HUES48 (cell line): ENCODE data around the gene CDCA7L.
"Not testable (repeated sequence)": the region's sequence is repeated elsewhere in the genome, so short reads cannot be mapped to it uniquely, and the experiment has no call there.

Experiments used
- H3K27ac ChIP-seq: one replicate; pipeline ENCODE4 v1.7.0; 2013; ENCODE audit warnings: low read depth, low read length, inconsistent platforms
- H3K27me3 ChIP-seq: 2 replicates; pipeline ENCODE4 v1.6.1; 2013; ENCODE audit warnings: mild to moderate bottlenecking, low read length; ENCODE audit not compliant: control insufficient read depth, insufficient read depth
- H3K36me3 ChIP-seq: 2 replicates; pipeline ENCODE4 v1.6.1; 2013; ENCODE audit warnings: low read length; ENCODE audit not compliant: control insufficient read depth, insufficient read depth
- H3K4me1 ChIP-seq: 2 replicates; pipeline ENCODE4 v1.6.1; 2013; ENCODE audit warnings: mild to moderate bottlenecking, low read length; ENCODE audit not compliant: control insufficient read depth, insufficient read depth
- H3K4me3 ChIP-seq: 2 replicates; pipeline ENCODE4 v1.5.1; 2013; ENCODE audit warnings: mild to moderate bottlenecking, low read depth, low read length
- H3K9ac ChIP-seq: 2 replicates; pipeline ENCODE4 v1.6.1; 2013; ENCODE audit warnings: mild to moderate bottlenecking, low read depth, low read length, moderate library complexity
- H3K9me3 ChIP-seq: 2 replicates; pipeline ENCODE4 v1.6.1; 2013; ENCODE audit warnings: low read length; ENCODE audit not compliant: control insufficient read depth, insufficient read depth

CDCA7L gene

DNA sequence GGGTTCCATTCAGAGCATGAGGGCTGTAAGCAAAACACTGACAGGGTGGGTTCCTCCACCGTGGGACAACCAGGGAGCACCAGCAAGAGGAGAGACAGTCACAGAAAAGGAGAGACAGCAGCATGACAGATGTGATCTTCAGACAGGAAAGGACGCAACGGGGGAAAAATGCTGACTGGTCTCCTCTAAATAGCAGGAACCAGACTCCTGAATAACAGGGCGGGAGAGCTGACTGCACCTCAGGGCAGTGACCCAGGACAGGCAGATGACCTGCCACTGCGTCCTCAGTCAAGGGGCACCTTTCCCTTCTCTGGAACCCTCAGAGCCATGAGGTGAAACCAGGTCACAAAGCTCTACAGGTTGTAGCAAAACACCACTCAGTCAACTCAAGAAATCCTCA lies 37.0 kb downstream of the CDCA7L start:
- Histone ChIP-seq H3K36me3 (peaks cover 80% of the 10 kb centered on the region), H3K9ac (no peak overlapping the region), H3K4me1 (no peaks in the 10 kb centered on the region), H3K9me3 (no peaks in the 10 kb centered on the region), H3K27me3 (no peaks in the 10 kb centered on the region), H3K27ac (no peak overlapping the region), H3K4me3 (no peak overlapping the region)

DNA sequence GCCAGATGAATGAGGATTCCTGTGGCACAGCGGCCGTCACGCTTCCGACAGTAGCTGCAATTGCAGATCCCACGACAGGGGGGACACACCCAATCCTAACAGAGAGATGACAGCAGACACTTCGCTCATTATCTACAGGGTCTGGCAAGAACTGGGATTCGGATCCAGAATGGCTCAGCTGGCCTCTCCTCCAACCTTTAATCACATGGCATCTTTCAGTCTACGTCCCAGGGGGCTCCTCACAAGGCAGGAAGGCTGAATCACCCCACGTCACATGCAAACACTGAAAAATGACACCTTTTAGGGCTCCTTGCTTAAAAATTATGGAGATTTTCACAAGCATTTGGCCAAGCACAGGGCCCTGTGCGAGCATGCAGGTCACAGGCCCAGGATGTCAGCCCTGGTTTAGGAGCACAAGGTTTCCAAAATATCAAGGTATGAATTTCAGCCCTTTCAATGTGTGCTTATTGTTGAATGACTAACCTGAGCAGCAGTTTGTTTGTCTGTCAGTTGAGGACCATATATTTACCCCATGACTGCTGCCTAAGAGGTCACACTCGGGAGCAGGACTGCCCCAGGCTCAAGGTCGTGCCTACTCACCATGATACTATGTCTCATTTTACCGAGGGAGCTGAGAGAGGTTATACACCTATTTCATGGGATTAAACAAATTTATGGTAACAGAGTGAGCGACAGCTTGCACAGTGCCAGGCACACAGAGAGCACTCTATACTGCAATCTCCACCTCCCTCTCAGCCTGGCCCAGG lies 42.5 kb downstream of the CDCA7L start:
- Histone ChIP-seq H3K27me3 (no peaks in the 10 kb centered on the region), H3K9ac (no peak overlapping the region), H3K4me1 (no peaks in the 10 kb centered on the region), H3K9me3 (no peaks in the 10 kb centered on the region), H3K36me3 (peaks cover 100% of the 10 kb centered on the region), H3K27ac (no peak overlapping the region), H3K4me3 (no peak overlapping the region)

DNA sequence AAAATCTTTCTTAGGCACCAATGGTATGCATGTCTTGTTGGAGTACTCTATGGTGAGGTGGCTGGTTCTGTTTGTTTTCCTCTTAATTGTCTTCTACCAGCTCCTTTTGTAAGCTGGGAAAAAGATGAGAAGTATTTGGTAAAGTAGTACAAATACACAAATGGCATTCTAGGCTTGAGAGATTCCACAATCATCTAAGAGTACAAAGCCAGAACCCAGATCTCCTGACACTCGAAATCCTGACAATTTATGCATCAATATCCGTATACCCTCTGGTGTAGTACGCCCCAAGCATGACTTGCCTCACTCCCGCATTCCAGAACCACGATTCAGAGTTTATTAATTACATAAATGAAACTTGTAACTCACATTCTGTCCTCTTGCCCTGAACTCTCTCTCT lies 43.5 kb downstream of the CDCA7L start:
- no peak overlapping the region for H3K9ac ChIP-seq
- H3K27me3 ChIP-seq = no peaks in the 10 kb centered on the region
- H3K9me3 ChIP-seq = no peaks in the 10 kb centered on the region
- H3K4me3 ChIP-seq = no peak overlapping the region
- no peaks in the 10 kb centered on the region for H3K4me1 ChIP-seq
- H3K27ac ChIP-seq = no peak overlapping the region
- H3K36me3 ChIP-seq = peaks cover 98% of the 10 kb centered on the region

DNA sequence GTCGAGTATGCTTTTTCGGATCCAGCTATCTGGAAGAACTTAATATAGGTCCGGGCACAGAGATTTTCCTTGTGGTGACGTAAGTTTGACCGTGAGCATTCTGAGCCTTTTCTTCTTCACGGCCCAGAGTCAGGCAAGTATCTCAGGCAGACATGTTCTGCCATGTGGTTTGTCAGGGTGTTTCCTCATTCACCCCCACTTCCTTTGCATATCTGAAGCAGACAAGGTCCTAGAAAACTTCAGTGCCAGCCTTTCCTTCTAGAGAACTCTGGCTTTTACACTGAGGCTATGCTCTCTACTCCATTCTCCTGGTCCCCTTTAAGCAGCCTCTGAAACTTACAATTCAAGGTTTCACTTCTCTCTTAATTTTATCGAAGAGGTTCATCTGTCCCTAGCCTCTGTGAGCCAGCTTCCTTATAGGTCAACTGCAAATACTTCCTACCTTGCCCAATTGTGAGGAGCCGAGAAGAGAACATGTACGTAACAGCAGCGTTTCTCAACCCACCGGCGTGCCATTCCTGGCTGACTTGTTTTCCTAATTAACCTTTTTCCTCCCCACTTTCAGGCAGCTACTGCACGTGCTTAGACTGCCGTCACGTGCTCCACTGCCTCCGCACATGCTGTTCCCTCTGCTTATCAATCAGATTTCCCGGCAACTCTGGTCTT lies 47.3 kb downstream of the CDCA7L start:
- Histone ChIP-seq H3K4me1 (no peaks in the 10 kb centered on the region), H3K36me3 (peaks cover 62% of the 10 kb centered on the region), H3K27ac (no peak overlapping the region), H3K4me3 (no peak overlapping the region), H3K9me3 (no peaks in the 10 kb centered on the region), H3K9ac (no peak overlapping the region), H3K27me3 (no peaks in the 10 kb centered on the region)

DNA sequence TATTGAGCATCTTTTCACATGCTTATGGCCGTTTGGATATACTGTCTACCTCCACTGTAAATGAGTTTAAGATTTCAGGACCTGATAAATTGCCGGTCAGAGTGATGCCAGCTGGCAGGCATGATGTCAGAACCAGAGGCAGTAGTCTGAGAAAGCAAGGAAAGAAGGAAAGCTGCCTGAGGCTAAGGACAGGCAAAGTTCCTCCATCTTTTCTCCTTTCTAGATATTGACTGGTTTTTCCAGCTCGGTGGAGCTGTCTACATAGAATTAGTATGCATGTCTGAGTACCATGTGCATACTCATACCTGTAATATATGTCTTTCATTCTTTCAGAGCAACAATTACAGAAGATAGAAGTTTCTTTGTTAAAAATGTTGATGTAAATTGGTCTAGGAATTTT lies 52.3 kb downstream of the CDCA7L start:
- Histone ChIP-seq H3K36me3 (peaks cover 14% of the 10 kb centered on the region), H3K4me1 (no peaks in the 10 kb centered on the region)

DNA sequence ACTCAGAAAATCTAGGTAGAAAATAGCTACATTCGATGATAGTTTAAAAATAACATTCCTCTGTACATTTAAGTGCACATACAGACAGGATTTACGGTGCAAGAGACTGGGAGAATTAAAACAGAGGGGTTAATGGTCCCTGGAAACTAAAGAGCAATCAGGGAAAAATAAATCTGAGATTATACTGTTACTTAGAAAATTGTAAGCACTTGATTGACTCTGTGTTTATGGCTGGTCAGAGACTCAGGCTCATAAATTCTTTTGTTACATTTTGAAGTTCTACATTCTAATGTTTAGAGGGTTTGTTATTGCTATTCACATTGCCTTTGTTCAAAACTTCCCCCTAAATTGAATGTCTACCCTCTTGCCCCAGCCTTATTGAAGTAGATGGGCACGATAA lies 54.4 kb downstream of the CDCA7L start:
- H3K9me3 ChIP-seq = no peaks in the 10 kb centered on the region
- no peak overlapping the region for H3K4me3 ChIP-seq
- H3K36me3 ChIP-seq = peaks cover 2% of the 10 kb centered on the region; the same call in 1 of the 2 replicates
- H3K9ac ChIP-seq = no peak overlapping the region
- H3K27ac ChIP-seq = no peak overlapping the region
- no peaks in the 10 kb centered on the region for H3K27me3 ChIP-seq
- H3K4me1 ChIP-seq = peaks cover 8% of the 10 kb centered on the region; the same call in 1 of the 2 replicates

More for the DNA sequence above, 52.3 kb downstream of the CDCA7L start:
- Histone ChIP-seq H3K9ac (no peak overlapping the region), H3K9me3 (no peaks in the 10 kb centered on the region), H3K4me3 (no peak overlapping the region), H3K27me3 (no peaks in the 10 kb centered on the region), H3K27ac (no peak overlapping the region)

DNA sequence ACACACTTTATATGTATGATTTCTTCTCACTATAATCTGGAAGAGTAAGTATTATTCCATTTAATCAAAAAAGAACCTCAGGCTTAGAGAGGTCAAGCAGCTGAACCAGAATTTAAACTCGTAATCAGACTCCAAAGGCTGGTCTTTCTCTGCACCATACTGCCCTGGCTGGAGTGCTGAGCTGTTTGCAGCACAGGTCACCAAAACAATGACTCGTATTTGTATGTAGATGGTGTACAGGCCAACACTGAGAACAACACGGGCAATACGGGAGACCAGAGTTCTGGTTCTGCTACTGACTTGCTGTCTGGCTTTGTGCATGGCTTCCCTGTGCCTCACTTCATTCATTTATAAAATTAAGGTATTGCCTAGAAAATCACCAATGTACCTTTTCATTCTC lies 57.9 kb downstream of the CDCA7L start:
- H3K9me3 ChIP-seq = no peaks in the 10 kb centered on the region

DNA sequence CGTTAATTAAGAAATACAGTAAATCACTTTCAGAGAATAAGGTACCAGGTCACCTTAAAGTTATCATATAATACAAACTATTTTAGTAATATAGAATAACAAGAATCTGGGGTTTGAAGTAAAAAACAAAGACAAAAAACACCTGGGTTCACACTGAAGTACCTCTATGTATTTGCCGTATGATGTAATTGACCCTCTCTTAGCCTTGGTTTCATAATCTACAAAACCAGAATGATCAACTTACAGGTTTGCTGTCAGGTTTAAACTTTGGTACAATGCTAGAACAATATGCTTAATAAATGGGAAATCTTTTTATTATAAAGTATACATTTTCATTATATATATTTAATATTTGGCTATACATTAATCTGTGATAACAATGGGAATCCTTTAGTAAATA lies 58.3 kb downstream of the CDCA7L start:
- H3K4me3 ChIP-seq = no peak overlapping the region

More for the DNA sequence above, 57.9 kb downstream of the CDCA7L start:
- no peak overlapping the region for H3K9ac ChIP-seq
- peaks cover 8% of the 10 kb centered on the region; the same call in 1 of the 2 replicates for H3K4me1 ChIP-seq
- no peaks in the 10 kb centered on the region for H3K27me3 ChIP-seq
- no peak overlapping the region for H3K27ac ChIP-seq
- H3K4me3 ChIP-seq = no peak overlapping the region
- 0 out of 2 replicates have a peak, but pooled peaks cover 2% of the 10 kb centered on the region for H3K36me3 ChIP-seq

DNA sequence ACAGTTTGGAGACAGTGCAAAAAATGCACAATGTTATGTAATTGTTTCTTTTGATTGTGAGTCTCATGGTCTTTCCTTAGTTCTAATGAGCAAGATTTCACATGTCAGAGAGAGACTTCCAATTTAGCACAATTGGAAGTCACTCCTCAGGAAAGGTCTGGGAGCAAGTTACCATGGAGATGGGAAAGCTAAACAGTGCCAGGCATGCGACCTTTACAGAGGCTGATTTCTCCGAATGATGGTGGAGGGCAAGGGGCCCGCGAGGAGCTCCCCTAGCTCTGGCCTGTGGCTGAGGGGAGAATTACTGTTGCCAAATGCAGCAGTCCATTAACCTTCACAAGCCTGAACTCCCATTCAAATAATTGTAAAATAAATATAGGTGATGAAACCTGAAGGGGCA lies 59.3 kb downstream of the CDCA7L start:
- Histone ChIP-seq H3K27ac (no peak overlapping the region), H3K27me3 (no peaks in the 10 kb centered on the region), H3K4me1 (peaks cover 8% of the 10 kb centered on the region; the same call in 1 of the 2 replicates), H3K36me3 (no peaks in the 10 kb centered on the region), H3K9ac (no peak overlapping the region), H3K4me3 (no peak overlapping the region), H3K9me3 (no peaks in the 10 kb centered on the region)

More for the DNA sequence above, 58.3 kb downstream of the CDCA7L start:
- no peak overlapping the region for H3K9ac ChIP-seq
- no peaks in the 10 kb centered on the region for H3K9me3 ChIP-seq
- H3K27me3 ChIP-seq = no peaks in the 10 kb centered on the region
- no peak overlapping the region for H3K27ac ChIP-seq
- H3K36me3 ChIP-seq = 0 out of 2 replicates have a peak, but pooled peaks cover 2% of the 10 kb centered on the region
- peaks cover 8% of the 10 kb centered on the region; the same call in 1 of the 2 replicates for H3K4me1 ChIP-seq

DNA sequence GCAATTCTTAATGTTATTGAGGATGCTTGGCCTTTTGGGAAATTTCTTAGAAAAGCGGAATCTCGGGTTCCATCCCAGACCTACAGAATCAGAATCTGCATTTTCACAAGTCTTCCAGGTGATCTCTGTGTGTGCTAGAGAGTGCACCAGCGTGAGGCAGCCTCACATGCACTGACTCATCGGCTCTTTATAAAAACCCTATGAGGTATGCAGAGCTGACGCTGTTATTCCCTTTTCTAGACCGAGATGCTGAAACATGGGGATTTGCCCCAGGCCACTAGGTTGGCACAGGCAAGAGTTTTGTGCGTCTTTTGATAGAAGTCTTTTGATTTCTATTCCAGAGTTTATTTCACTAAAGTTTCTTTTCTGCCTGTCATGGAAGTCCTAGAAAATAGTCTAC lies 61.2 kb downstream of the CDCA7L start:
- H3K9me3 ChIP-seq = no peaks in the 10 kb centered on the region

DNA sequence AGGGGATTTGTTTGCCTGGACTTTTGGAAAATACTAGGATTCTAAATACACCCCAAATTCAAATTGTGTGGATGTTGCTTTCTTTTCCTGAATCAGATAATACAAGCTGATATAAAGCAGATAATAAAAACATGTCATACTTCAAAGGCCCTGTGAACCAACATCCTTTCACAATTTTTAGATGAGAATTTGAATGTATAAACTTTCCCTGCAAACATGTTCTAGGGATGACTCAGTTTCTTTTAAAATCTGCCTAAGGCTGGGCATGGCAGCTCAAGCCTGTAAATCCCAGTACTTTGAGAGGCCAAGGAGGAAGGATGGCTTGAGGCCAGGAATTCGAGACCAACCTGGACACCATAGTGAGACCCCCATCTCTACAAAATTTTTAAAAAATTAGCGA lies 62.2 kb downstream of the CDCA7L start:
- H3K9me3 ChIP-seq, H3K4me3 ChIP-seq, H3K36me3 ChIP-seq, H3K27me3 ChIP-seq, H3K4me1 ChIP-seq, H3K27ac ChIP-seq, H3K9ac ChIP-seq: not testable (repeated sequence)

More for the DNA sequence above, 61.2 kb downstream of the CDCA7L start:
- H3K9ac ChIP-seq = no peak overlapping the region
- H3K27me3 ChIP-seq = no peaks in the 10 kb centered on the region
- H3K4me1 ChIP-seq = peaks cover 8% of the 10 kb centered on the region; the same call in 1 of the 2 replicates
- H3K36me3 ChIP-seq = no peaks in the 10 kb centered on the region
- no peak overlapping the region for H3K4me3 ChIP-seq
- H3K27ac ChIP-seq = no peak overlapping the region
